ENCODE data around the gene MINDY4B.

DNA sequence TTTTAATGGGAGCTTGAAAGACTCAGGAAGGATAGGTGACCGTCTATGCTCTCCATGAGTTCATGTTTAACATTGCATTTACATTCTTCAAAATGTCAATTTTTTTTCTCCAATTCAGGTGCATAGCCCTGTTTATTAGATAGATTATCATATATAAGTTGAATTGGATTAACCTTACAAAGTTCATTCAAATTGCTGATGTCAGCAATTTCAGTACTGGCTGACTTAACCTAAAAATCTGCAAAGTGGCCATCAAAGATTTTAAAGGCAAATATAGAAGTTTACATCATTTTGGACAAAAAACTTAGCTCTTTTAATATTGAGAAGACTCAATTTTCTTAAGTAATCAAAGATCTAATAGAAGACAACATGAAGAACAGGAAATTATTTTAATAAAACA lies 57.8 kb downstream of the MINDY4B start:
- TF ChIP-seq ZNF830 (tag by site-specific recombination; IDR thresholded peaks at IDR 0.05; ENCODE audit: low read depth) (no peak), BCL11B (tag by site-specific recombination; IDR thresholded peaks at IDR 0.05; ENCODE audit: low read depth) (no peak), SP2 (tag by site-specific recombination; IDR thresholded peaks at IDR 0.05) (no peak), ZNF121 (tag by site-specific recombination; IDR thresholded peaks at IDR 0.05) (no peak), ZNF777 (tag by site-specific recombination; IDR thresholded peaks at IDR 0.05; ENCODE audit: borderline replicate concordance) (no peak), GLI4 (tag by site-specific recombination; IDR thresholded peaks at IDR 0.05) (no peak), ZBTB21 (tag by site-specific recombination; IDR thresholded peaks at IDR 0.05) (no peak), ZNF394 (tag by site-specific recombination; IDR thresholded peaks at IDR 0.05; ENCODE audit: borderline replicate concordance) (no peak)
- TF ChIP-seq, protein P1, sequence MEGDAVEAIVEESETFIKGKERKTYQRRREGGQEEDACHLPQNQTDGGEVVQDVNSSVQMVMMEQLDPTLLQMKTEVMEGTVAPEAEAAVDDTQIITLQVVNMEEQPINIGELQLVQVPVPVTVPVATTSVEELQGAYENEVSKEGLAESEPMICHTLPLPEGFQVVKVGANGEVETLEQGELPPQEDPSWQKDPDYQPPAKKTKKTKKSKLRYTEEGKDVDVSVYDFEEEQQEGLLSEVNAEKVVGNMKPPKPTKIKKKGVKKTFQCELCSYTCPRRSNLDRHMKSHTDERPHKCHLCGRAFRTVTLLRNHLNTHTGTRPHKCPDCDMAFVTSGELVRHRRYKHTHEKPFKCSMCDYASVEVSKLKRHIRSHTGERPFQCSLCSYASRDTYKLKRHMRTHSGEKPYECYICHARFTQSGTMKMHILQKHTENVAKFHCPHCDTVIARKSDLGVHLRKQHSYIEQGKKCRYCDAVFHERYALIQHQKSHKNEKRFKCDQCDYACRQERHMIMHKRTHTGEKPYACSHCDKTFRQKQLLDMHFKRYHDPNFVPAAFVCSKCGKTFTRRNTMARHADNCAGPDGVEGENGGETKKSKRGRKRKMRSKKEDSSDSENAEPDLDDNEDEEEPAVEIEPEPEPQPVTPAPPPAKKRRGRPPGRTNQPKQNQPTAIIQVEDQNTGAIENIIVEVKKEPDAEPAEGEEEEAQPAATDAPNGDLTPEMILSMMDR (tag by site-specific recombination; IDR thresholded peaks at IDR 0.05), result no peak
